HL-60 (cell line): ENCODE measurements around the gene TMEM61.

Experiments used
- CTCF ChIP-seq: IDR thresholded peaks from one replicate; pipeline ENCODE4 v1.5.1; 2011; ENCODE audit warnings: low read length, control low read depth, inconsistent platforms; ENCODE audit not compliant: insufficient read depth
- POLR2AphosphoS5 ChIP-seq: IDR thresholded peaks from 2 replicates; pipeline ENCODE4 v1.6.1; 2012; ENCODE audit warnings: low read depth
- REST ChIP-seq: IDR thresholded peaks from 2 replicates; pipeline ENCODE4 v1.6.1; 2012; ENCODE audit warnings: low read depth; ENCODE audit not compliant: insufficient replicate concordance

DNA sequence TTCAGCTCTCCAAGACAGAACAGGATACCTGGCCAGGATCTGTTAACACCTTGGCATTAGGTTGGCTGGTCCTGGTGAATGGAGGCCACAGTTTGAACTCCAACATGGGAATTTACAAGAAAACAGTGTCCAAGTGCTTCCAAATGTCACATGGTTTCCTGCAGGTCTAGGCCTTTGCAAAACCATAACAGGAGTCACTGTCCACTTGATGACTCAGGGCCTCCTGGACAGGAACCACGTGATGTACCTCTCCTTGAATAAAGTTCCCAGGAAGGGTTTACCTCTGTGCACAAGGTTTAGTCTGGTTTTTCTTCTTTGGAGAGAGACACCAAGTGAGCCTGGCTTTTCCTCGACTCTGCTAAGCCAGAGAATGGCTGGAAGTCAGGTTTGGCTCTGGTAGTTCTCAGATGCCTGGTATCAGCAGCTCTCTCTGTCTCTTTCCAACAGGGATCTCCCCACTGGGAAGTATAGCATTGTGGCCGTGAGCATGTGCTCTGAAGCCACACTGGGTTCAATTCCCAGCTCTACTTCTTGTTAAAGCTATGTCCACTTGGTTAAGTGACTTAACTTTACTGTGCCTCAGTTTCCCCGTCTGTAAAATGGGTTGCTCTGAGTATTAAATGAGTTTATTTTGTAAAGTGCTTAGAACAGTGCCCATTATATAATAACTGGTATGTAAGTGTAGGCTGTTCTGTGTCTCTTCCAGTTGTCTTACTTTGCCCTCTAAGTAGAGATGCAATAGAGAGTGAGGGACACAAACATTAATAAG lies 27.3 kb upstream of the TMEM61 start:
- TF ChIP-seq CTCF (no peak), REST (no peak), POLR2AphosphoS5 (no peak)
